ENCODE data around the gene POU2F2.

GRCh38 chr19:42111811-42112210, 20.4 kb downstream of the POU2F2 start:
- TF ChIP-seq POLR2AphosphoS5 (IDR thresholded peaks at IDR 0.05) (no peak), CTCF (IDR thresholded peaks at IDR 0.05 in 8 of 11, conservative IDR thresholded peaks at IDR 0.05 in 3 of 11) (no peak), POLR2A (IDR thresholded peaks at IDR 0.05) (no peak)
